CD4-positive, alpha-beta T cell treated with Interleukin-10 for 1 hour (primary cell): ENCODE measurements around the gene ZNF860.
"Not testable (repeated sequence)": the region's sequence is repeated elsewhere in the genome, so short reads cannot be mapped to it uniquely, and the experiment has no call there.

Experiments
- DNase-seq: peaks from one replicate; pipeline ENCODE4 v3.0.0-alpha.2; 2020

Gene ZNF860

DNA sequence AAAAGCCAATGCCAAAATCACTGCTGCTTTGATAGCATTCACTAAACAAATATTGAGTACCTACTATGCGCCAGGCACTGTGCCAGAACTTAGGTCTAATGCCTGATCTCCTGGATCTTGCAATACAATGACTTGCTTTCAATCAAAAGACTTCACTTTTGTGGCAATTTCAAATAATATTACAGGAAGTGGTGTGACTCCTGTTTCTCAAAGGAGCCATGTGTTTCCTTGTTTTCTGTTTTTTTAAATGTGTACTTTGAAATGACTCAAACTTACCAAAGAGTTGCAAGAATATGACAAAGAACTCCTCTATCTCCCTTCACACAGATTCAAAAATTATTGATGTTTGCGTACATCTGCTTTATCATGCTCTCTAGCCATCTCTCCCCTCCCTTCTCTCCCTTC, 18.7 kb upstream of the ZNF860 start:
- no peak for DNase-seq

DNA sequence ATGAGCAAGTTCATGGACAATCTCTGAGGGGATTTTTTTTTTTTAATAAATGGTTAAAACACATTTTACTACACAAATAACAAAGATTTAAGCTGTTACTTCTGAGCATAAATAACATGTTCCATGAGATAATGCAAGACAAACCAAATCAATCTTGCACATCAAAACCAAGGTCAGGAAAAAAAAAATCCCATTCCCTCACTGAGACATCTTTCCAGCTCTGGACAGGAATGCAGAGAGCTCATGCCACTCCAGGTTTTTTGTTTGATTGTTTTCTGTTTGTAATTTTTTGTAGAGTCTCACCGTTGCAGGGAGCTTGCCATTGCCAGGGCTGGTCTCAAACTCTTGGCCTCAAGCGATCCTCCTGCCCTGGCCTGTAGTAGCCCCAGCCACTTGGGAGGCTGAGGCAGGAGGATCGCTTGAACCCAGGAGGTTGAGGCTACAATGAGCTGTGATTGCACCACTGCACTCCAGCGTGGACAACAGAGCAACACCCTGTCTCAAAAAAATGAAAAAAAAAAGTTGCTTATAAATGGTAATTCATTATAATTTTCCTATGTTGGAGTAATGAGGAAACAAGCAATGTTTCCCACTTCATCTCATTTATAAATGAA, 14.5 kb upstream of the ZNF860 start:
- no peak for DNase-seq

DNA sequence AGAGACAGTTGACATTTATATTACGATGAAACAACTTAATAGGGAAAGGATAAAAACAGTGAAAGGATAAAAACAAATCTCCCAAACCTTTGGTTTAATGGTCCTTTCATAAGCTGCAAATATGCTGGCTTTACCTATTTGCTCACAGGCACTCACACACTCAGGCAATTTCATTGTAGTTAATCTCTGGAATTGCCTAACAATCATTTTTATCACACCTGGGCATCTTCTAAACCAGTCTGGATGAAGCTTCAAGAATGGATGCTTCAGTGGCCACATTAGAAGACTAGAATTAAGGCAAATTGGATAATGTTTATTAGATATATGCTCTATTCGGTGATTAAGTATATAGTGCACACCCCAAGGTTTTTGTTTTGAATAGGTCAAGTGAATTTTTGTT, 14.0 kb upstream of the ZNF860 start:
- no peak for DNase-seq

DNA sequence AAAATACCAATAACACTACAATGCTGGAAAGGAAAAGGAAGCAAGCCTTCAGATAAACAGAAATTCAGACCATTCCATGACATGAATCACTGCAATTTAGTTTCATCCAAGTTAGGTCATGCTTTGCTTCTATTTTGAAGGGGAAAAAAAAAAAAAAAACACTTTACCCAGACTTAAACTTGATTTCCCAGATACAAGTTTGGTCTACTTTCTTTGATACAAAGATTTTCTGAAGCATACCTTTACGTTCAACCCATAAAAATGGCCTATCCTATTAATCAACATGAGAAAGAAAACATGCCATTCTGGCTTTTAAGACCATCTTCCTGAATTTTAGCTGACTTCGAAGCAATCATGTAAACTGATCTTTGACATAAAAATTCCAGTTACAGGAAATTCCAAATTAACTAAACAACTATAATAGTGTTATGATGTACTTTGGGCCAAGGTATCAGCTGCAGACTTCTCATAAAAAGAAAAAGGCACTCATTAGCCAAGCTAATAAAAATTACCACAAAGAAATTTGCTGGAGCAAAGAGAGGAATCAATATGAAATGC, 13.1 kb upstream of the ZNF860 start:
- DNase-seq, result no peak

DNA sequence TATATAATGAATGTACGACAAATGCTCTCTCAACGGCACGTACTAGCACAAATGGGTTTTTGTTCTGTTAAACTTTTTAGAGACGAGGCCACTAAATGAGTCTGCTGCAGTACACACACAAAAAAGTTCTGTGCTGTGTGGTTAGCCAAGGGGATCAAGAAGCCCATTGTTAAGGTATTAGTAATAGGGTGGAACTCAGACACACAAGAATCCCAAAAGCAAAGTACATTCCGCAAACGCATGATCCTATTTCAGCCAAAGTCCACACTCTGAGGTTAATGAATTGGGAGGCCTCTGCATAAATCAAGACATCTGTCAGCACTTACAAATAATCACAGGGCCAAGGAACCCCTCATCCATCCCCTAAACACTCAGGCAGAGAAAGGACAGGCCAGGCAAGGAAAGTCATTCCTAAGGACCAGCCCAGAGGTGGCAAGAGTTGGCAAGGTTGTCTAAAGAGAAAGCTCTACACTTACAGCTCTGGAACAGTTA, 12.6 kb upstream of the ZNF860 start:
- no peak for DNase-seq

DNA sequence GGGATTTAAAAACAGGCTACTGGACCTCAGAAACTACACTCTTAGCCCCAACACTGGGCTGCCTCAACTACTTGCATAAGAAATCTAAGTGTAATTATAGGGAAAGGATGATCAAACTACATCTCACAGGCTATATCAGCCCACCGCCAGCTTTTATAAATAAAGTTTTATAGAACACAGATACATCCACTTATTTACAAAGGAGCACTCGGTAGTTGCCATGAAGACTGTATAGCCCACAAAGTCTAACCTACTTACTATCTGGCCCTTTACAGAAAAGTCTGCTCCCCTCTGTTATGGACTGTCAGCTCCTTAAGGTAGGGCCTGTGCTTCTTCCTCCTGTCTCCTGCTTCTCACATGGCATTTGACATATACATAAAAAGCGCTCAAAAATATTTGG, 9.9 kb upstream of the ZNF860 start:
- no peak for DNase-seq

DNA sequence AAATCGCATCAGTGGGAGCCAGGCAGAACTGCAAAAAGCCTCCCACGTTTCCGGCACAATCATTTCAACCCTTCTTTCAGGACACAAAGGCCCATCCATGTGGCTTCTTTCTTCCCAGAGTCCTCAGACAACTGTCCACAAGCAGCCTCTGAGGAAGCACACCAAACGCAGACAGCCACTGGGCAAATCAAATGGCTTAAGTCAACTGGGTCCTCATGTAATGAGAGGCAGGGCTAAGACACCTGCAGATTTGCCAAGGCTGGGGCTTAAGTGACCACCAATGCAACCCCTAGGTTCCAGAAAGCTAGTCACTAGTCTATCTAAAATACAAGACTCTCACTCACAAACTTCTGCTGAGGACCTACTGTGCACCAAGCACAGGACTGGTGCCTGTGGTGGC, 8.5 kb upstream of the ZNF860 start:
- DNase-seq, result no peak

DNA sequence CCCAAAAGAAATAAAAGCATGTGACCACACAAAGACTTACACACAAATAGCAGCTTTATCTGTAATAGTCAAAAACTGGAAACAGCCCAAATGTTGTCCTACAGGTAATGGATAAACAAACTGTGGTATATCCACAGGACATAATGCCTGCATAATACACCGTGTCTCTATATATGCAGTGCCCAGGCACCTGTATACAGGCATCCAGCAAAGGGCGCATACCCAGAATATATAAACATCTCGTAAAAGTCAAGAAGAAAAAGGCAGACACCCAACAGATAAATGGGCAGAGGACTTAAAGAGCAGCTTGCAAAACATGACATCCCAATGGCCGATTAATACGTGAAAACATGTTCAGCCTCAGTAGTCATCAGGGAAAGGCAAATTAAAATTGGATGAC, 7.7 kb upstream of the ZNF860 start:
- DNase-seq, result no peak

DNA sequence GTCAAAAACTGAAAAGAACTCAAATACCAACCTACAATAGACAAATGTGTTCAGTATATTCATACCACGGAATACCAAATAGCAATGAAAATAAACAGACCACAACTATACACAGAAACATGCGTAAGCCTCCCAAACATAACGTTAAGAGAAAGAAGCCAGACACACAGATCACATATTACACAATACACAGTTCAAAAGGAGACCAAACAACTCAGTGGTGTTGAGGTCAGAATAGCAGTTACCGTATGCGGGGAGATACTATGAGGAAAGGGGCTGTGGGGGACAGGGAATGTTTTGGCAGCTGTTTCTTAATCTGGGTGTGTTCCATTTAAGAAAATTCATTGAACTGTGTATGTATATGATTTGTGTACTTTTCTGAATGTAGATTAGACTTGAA, 7.1 kb upstream of the ZNF860 start:
- no peak for DNase-seq

DNA sequence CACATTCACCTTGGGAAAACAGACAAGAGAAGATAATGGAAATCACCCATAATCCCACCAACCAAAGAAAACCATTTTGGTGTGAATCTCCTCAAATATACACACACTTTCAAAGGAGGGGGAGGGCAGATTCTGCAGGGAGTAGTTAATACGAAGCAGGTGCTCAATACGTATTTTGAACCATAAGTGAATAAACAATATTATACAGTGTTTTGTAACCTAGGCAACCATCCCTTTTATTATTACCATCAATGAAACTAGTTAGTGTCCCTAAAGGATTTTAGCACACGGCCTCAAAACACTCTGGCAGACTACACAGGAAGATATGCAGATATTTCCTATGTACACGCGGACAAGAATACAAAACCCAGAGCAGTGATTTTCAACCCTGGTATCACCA, 6.6 kb upstream of the ZNF860 start:
- DNase-seq, result no peak

DNA sequence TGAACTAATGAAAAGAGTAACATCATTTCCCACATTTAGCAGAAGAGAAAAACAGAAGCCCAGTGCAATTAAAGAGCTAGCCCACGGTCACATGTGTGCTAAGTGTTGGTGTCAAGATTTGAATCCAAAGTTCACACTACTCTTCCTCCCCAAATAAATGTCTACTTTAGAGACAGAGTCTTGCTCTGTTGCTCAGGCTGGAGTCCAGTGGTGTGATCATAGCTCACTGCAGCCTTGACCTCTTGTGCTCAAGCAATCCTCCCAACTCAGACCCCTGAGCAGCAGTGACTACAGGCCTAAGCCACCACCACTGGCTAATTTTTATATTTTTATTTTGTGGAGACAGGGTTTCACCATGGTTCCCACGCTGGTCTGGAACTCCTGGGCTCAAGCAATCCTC, 5.2 kb upstream of the ZNF860 start:
- DNase-seq, result no peak

DNA sequence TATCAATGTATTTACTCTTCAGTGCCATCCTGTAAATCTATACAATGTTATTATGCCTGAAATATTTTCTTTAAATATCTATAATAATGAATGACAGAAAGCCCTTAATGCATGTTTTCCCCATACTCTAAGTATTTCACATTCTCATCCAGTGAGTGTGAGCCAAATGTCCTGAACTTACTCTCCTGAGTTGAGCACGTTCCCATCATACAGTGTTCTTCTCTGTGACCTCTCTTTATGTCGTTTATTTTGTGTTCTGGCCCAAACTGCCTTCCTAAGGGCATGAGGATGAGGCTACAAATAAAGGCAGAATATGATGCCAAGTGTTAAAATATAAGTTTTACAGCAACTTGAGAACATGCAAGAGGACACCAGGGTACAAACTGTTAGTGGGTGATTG, 3.8 kb upstream of the ZNF860 start:
- DNase-seq, result no peak

DNA sequence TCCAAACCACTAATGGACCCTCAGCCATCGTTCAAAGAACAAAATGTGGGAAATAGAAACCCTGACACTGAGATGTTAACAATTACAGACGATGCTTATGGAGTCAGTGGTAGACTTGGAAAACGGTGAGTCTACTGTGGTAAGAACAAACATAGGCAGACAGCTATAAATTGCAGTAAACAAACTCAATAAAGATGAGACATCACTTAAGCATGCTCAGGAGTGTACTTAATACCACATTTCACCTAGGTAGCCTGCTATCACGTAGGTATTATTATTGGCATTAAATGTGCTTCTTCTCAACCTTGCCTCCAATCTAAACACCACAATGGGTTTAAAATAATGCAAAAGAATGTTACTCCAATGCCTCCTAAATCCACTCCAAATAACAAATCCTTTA, 3.0 kb upstream of the ZNF860 start:
- no peak for DNase-seq

DNA sequence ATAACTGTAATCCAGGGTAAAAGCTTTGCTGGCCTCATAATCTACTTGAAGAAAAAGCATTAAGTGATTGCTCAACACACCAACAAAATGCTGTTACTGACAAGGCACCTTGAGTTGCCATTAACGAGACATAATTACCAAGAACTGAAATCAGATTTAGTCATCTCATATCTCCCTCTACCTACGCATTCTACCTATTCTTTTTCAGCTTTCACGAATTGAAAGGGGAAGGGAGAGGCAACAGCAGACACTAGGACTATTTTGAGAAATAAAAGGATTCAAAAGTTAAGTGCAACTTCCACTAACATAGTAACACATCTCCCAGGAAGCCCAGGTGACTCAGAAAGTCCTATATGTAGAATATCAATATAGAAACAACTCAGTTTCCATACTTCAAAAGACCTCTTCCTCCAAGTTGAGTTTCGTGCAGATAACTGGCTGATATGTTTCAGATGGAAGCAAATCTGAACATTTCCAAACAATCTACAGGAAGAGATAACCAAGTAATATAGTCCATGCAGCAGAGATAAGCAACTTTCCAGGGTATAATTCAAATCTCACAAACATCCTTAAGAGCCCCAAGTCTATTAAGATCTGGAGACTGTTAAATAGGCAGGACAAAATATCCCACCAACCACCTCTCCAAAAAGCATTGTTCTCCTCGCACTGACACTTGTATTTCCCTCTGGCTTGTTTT, 2.4 kb upstream of the ZNF860 start:
- DNase-seq, result no peak

DNA sequence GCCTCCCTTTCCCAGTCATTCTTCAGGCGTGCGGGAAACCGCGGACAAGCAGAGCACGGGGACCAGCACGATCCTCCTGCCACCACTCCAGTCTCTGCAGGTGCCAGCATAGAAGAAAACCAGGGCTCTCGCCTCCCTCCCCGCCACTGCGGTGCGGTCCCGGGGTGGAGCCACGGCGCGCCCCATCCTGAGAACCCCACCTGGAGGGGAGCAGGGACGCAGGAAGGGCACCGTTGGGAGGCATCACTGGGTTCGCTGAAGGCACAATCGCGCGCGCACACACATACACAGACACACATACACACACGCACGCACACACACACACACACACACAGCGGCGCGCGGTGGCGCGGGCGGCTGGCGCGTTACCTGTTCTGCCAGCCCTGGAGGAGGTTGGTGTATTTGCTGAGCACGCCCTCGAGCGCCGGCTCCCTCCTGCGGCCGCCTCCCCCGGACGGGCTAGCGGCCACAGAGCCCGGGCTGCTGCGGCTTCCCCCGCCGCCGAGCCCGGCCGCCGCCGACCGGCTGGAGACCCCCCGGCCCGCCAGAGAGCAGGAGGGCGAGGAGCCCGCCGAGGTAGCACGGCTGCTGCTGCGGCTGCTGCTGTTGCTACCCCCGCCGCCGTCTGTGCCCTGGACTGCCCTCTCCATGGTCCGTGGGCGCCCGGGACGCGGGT, 882 bp upstream of the ZNF860 start:
- peak; percentile 13 for DNase-seq

DNA sequence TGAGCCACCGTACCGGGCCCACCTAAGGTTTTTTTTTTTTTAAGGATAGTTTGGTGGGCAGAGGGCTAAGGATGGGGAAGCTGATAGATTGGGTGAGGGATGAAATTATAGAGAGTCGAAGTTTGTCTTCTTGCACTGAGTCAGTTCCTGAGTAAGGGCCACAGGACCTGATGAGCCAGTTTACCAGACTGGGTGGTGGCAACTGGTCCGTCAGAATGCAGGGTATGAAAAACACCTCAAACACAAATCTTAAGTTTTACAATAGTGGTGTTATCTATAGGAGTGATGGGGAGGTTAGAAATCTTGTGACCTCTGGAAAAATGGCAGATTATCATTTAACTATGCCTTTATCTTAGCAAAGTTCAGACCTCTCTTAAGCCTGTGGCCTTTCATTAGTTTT, 2.8 kb downstream of the ZNF860 start:
- DNase-seq, result no peak

DNA sequence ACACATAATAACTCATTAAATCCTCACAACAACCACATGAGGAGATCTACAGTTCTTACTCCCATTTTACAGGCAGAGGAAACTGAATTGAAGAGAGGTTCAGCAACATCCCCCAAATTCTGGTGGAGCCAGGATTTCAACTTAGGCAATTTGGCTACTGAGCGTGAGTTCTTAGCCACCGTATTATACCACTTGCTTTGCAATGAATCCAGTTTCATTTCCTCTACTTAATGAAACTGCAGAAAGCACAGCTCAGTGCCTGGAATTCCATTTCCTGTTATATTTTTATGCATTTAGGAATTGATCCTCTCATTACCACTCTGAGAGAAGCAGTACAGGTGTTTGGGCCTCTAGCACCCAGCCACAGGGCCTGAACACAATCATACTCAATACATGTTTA, 4.3 kb downstream of the ZNF860 start:
- DNase-seq, result no peak

DNA sequence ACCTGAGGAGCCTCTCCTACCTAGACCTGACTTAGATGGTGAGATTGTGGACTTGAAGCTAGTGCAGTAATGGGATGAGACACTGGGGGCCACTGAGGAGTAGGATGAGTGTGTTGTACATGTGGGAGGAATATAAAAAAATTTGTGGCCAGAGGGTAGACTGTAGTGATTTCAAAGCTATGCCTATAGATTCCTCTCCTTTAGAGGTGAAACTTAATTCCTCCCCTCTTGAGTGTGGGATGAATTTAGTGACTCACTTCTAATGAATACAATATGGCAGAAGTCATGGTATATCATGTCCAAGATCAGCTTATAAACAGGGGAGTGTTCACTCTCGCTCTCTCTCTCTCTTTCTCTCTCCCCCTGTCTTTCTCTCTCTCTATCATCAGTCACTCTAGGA, 6.7 kb downstream of the ZNF860 start:
- no peak for DNase-seq

DNA sequence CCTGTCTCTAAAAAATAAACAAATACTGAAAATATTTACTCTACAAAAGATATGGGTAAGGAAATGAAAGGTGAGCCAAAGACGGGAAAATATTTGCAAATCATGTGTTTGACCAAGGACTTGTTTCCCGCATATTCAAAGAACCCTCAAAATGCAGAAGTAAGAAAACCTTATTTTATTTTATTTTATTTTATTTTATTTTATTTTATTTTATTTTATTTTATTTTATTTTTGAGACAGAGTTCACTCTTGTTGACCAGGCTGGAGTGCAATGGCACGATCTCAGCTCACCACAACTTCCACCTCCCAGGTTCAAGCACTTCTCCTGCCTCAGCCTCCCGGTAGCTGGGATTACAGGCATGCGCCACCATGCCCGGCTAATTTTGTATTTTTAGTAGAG, 11.4 kb downstream of the ZNF860 start:
- not testable (repeated sequence) for DNase-seq

DNA sequence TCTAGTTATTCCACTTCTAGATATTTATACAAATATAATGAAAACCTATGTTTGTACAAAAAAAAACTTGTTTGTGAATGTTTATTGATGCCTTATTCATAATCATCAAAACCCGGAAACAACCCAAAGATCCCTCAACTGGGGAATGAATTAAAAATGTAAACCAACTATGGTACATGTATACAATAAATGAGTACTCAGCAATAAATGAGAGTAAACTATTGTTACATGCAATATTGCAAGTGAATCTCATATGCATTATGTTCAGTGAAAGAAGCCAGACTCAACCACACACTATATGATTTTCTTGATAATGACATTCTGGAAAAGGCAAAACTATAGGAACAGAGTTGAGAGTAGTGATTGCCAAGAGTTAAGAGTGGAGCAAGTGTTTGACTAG, 12.3 kb downstream of the ZNF860 start:
- no peak for DNase-seq

DNA sequence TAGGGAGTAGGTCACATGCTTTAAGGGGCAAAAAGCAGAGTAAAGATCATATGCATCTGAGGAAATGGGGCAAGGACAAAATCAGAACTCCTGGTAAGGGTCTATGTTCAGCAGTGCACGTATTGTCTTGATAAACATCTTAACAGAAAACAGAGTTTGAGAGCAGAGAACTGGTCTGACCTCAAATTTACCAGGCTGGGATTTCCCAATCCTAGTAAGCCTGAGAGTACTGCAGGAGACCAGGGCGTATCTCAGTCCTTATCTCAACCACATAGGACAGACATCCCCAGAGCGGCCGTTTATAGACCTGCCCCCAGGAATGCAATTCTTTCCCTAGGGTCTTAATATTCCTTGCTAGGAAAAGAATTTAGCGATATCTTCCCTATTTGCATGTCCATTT, 13.5 kb downstream of the ZNF860 start:
- DNase-seq, result not testable (repeated sequence)

DNA sequence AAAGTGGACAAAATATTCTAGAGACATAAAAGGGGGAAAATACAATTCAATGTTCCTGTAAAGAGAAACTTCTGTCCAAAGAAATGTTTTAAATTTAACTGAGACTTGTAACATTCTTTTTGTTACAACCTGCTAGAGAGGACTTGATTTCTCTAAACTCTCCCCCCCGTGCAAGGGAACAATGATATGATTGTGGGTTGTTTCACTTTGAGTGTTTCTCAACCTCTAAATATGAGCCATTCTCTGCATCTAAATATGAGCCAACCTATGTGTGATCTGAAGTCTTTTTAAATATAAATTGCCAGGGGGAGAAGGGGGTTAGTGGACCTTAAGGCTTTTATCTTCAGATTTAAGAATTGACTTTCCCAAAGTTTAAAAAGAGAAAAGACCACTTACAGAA, 14.6 kb downstream of the ZNF860 start:
- no peak for DNase-seq

DNA sequence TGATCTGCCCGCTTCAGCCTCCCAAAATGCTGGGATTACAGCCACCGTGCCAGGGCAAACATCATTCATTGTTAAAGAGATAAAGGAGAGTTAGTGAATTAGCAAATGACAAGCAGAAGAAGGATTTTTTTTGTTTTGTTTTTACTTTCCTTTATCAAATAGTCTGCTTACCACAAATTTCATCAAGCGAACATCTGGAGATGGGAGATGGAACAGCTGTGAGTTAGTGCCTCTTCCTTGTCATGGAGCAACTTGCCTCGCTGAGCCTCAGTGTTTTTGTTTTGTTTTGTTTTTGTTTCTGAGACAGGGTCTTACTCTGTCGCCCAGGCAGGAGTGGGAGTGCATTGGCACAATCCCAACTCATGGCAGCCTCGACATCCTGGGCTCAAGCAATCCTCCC, 15.9 kb downstream of the ZNF860 start:
- no peak for DNase-seq

DNA sequence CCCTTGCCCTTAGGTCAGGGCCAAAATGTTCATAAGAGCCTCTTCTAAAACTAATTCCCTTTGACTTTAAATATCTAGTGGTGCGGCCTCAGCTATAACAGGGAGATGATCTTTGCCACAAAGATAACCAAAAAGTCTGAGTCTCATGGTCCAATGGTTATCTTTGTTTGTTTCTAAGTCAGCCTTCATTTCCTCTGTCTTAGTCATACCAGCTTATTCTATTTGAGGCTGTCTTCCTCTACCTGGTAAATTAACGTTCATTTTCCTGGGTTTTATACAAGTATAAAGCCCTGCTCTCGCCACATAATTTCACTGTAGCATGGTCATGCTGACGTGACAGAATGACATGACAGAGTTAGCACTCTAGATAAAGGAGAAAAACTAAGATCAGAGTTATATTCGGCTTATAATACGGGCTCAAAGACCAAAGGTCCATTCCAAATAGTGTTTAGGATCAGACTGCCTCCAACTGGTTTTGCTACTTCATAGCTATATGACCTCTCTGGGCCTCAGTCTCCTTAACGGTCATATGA, 18.4 kb downstream of the ZNF860 start:
- no peak for DNase-seq
